GM18499 (cell line): ENCODE data around the gene CFAP65.

Source experiments
- ATAC-seq: cut with Tn5 transposase; IDR thresholded peaks from one replicate; pipeline ENCODE4 v1.9.1; 2021; ENCODE audit warnings: moderate number of reproducible peaks; ENCODE audit not compliant: insufficient read depth, unreplicated experiment

CFAP65 gene

GRCh38 chr2:219017201-219017931, 23.9 kb downstream of the CFAP65 start:
- no peak for ATAC-seq

- ATAC-seq, result no peak
Observed at GRCh38 chr2:219016721-219017120, 24.6 kb downstream of the CFAP65 start.

GRCh38 chr2:219010873-219011272, 30.4 kb downstream of the CFAP65 start:
- ATAC-seq, result no peak

GRCh38 chr2:219010162-219010756, 31.1 kb downstream of the CFAP65 start:
- ATAC-seq, result no peak

GRCh38 chr2:219009294-219009693, 32.0 kb downstream of the CFAP65 start:
- no peak for ATAC-seq

GRCh38 chr2:219003979-219004378, 37.3 kb downstream of the CFAP65 start:
- ATAC-seq, result no peak

- ATAC-seq, result no peak
Observed at GRCh38 chr2:219003267-219003634, 38.1 kb downstream of the CFAP65 start.

- no peak for ATAC-seq
Observed at GRCh38 chr2:219002395-219003266, 38.7 kb downstream of the CFAP65 start.

GRCh38 chr2:219001577-219002394, 39.5 kb downstream of the CFAP65 start:
- no peak for ATAC-seq

GRCh38 chr2:219001100-219001576, 40.2 kb downstream of the CFAP65 start:
- no peak for ATAC-seq

- ATAC-seq, result no peak
Observed at GRCh38 chr2:219000569-219000960, 40.8 kb downstream of the CFAP65 start.

GRCh38 chr2:218999881-219000568, 41.3 kb downstream of the CFAP65 start:
- ATAC-seq, result no peak

GRCh38 chr2:218999021-218999880, 42.1 kb downstream of the CFAP65 start:
- no peak for ATAC-seq

- ATAC-seq, result no peak
Observed at GRCh38 chr2:218998414-218999002, 42.8 kb downstream of the CFAP65 start.

- ATAC-seq, result no peak
Observed at GRCh38 chr2:218997731-218998130, 43.6 kb downstream of the CFAP65 start.

- no peak for ATAC-seq
Observed at GRCh38 chr2:218996937-218997336, 44.4 kb downstream of the CFAP65 start.

GRCh38 chr2:218995972-218996711, 45.2 kb downstream of the CFAP65 start:
- no peak for ATAC-seq

- ATAC-seq, result no peak
Observed at GRCh38 chr2:218995561-218995960, 45.8 kb downstream of the CFAP65 start.
